ENCODE measurements around the gene ZNF263.

Gene ZNF263

DNA sequence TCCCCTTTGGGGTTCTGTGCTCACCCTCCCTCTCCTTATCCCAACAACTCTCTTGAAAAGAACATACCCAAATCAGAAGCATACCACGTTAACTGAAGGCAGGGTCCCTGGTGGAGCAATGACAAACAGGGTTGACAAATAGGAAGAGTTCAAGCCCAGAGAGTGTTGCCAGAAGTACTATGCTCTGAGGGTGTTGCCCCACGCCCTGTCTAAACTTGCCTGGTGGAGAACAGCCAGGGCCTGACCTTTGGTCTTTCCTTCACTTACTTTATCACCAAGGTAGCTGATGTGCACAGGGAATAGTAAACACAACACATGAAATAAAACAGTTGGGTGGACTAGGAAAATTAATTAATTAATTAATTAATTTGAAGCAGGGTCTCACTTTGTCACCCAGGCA lies 45.4 kb downstream of the ZNF263 start:
- no peak for DNase-seq
